GM18520 (cell line): ENCODE measurements around the gene BSN.

ENCODE experiments used
- ATAC-seq: cut with Tn5 transposase; IDR thresholded peaks from one replicate; pipeline ENCODE4 v1.9.1; 2021; ENCODE audit not compliant: unreplicated experiment

The BSN gene

DNA sequence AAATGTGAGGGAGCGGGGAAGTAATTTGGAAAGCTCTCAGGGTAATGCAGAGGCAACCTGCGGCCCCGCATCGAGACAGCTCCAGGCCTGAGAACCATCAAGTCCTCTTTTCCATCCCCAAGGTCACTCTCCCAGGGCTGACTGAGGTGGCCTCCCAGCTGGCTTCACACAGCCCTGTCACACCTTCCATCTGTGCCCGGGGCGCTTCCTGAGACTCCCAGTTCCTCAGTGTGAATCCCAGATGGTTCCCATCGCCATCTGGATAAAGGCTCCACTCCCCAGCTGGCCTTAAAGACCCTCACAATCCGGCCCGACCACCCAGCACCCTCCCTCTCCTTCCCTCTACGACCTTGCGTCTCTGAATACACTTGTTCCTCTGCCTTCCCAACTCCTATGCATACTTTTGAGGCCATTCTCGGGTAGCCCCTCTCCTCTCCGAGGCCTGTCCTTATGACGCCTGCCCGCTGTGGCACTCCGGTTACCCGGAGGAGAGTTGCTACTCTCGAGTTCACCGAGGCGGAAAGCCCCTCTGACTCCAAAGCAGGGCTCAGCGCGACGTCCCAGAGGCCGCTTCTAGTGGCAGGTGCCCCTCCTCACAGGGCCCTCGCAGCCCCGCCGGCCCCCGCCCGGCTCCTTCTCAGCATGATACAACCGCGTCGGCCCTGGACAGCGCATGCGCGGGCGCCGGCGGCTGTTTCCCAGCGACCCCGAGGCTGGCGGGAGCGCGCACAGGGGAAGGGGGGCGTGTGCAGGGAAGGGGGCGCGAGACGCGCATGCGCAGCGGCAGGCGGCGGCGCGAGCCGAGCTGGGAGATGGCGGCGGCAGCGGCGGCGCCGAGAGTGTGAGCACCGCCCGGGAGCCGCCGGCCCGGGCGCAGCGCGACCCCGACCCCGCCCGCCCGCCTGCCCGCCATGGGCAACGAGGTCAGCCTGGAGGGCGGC lies at the start of gene BSN:
BSN (plus strand) TSS at position 786 of the 941 bp plus-strand sequence; CDS start at position 912, 126 bp downstream.
- peak; percentile 71 for ATAC-seq

GRCh38 chr3:49506906-49507305 lies 47.4 kb upstream of the BSN start:
- no peak for ATAC-seq

GRCh38 chr3:49509028-49509561 lies 45.2 kb upstream of the BSN start:
- no peak for ATAC-seq

GRCh38 chr3:49511639-49512038 lies 42.6 kb upstream of the BSN start:
- ATAC-seq, result no peak

GRCh38 chr3:49512781-49513355 lies 41.4 kb upstream of the BSN start:
- no peak for ATAC-seq

DNA sequence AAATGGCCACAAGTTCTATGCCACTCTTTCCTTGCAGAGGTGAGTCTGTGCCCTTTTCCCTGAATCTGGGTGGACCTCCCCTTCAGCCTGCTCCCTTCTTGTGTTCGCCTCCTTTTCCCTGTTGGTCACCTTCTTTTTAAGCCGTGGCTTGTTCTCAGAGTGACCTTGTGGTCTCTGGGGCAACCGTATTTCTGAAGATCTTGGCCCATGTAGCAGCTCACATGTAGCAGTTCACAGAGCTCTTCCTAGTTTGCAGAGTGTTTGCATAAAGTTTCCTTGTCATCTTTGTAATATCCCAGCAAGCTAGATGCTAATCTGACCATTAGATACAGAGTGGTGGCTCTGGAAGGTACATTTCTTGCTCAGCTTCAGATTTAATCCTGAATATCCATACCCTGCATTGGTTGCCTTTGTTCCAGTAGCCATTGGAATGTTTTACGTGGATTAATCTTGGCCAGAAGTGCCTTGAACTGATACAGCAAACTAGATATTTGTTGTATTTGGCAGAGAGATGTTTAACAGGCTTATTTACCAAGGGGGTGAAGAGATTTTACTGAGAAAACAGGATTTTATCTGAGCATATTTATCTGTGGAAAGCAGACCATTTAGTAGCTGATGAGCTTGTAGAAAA lies 40.7 kb upstream of the BSN start:
- ATAC-seq, result no peak

DNA sequence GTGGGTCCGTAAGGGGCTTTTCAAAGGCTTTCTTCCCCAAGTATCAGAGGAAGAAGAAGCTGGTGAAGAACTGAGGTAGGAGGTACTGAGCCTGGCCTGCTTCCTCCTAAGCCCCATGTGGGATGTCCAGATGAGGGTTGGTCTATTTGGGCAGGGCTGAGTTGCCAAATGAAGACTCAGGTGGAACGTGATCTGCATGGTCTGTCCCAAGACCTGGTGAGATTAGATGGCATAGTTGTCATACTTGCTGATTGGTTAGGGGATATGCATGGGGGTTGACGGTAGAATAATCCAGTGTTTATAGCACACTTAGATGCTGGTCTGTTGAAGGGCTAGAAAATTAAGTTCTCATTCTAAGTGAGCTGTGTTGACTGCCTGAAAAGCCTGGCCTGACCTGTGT lies 36.3 kb upstream of the BSN start:
- ATAC-seq, result no peak

GRCh38 chr3:49518441-49518840 lies 35.8 kb upstream of the BSN start:
- ATAC-seq, result no peak

GRCh38 chr3:49519296-49519695 lies 35.0 kb upstream of the BSN start:
- ATAC-seq, result no peak

- ATAC-seq, result no peak
Observed at GRCh38 chr3:49519916-49520385, 34.3 kb upstream of the BSN start.

DNA sequence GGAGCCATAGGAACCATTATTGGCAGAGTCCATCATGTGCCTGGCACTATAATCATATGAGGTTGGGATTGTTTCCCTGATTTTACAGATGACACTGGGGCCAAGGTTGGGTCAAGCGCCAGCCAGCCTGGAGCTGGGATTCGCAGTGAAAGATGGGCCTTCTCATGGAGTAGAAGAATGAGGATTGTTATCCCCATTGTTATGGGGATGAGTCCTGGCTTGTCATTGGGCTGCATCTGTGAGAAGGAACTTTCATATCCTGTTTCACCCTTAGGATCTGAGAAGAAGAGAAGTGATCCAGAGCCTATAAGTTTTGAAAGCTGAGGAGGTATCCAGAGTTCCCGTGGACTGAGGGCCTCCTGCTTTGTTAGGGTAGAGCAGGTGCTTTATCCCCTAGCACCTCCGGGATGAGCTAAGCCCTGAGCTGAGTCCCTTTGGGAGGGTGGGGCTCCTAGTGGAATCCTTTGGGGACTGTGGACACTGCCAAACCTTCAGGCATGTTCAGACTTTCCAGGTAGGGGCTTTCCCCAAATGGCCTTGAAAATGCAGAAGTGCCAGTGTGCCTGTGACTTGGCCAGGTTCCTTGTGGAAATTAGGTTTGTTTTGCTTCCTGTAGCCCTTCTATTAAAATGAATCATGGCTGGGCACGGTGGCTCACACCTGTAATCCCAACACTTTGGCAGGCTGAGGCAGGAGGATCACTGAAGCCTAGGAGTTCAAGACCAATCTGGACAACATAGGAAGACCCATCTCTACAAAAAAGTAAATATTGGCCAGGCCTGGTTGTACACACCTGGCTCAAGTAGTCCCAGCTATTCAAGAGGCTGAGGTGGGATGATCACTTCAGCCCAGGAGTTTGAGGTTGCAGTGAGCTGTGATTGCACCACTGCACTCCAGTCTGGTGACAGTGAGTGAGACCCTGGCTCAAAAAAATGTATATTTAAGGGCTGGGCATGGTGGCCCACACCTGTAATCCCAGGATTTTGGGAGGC lies 30.2 kb upstream of the BSN start:
- ATAC-seq, result no peak

DNA sequence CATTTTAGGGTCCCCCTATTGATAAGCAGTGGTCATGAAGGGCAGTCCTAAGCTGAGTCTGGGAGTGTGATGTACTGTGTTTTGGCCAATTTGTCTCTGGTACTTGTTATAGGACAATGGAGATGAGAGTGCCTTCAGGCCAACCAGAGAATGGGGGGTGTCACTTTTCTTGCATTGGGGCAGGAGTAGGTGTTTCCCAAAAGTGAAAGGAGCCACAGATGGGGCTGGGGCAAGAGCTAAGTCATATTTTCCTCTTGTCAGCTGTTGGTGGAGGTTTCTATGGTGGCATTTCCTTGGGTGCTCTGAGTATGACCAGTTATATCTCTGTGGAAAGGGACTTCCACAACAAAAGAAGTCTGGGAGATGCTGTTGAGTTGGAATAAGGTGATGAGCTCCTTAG lies 24.7 kb upstream of the BSN start:
- no peak for ATAC-seq

- no peak for ATAC-seq
Observed at GRCh38 chr3:49530231-49530630, 24.0 kb upstream of the BSN start.

DNA sequence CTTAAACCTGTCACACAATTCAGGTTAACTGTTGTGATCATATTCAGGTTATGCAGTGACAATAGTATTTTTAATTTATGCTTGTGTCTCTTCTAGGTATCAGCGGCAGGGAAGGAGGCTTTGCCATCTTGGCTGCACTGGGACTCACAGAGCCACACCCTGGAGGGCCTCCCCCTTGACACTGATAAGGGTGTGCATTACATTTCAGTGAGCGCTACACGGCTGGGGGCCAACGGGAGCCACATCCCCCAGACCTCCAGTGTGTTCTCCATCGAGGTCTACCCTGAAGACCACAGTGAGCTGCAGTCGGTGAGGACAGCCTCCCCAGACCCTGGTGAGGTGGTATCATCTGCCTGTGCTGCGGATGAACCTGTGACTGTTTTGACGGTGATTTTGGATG lies 23.6 kb upstream of the BSN start:
- ATAC-seq, result no peak

- ATAC-seq, result no peak
Observed at GRCh38 chr3:49531218-49531617, 23.1 kb upstream of the BSN start.

GRCh38 chr3:49531715-49532114 lies 22.6 kb upstream of the BSN start:
- ATAC-seq, result no peak

- ATAC-seq, result no peak
Observed at GRCh38 chr3:49533031-49533430, 21.2 kb upstream of the BSN start.

DNA sequence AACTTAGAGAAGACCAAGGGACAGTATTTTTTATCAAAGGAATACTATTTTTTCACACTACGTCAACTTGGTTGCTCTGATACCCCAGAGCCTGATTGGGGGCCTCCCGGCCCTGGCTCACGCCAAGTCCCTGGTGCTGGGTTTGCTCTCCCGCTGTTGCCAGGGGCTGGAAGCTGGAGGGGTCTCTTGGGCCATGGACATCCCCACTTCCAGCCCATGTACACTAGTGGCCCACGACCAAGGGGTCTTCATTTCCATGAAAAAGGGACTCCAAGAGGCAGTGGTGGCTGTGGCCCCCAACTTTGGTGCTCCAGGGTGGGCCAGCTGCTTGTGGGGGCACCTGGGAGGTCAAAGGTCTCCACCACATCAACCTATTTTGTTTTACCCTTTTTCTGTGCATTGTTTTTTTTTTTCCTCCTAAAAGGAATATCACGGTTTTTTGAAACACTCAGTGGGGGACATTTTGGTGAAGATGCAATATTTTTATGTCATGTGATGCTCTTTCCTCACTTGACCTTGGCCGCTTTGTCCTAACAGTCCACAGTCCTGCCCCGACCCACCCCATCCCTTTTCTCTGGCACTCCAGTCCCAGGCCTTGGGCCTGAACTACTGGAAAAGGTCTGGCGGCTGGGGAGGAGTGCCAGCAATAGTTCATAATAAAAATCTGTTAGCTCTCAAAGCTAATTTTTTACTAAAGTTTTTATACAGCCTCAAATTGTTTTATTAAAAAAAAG lies 20.3 kb upstream of the BSN start:
- ATAC-seq, result no peak

DNA sequence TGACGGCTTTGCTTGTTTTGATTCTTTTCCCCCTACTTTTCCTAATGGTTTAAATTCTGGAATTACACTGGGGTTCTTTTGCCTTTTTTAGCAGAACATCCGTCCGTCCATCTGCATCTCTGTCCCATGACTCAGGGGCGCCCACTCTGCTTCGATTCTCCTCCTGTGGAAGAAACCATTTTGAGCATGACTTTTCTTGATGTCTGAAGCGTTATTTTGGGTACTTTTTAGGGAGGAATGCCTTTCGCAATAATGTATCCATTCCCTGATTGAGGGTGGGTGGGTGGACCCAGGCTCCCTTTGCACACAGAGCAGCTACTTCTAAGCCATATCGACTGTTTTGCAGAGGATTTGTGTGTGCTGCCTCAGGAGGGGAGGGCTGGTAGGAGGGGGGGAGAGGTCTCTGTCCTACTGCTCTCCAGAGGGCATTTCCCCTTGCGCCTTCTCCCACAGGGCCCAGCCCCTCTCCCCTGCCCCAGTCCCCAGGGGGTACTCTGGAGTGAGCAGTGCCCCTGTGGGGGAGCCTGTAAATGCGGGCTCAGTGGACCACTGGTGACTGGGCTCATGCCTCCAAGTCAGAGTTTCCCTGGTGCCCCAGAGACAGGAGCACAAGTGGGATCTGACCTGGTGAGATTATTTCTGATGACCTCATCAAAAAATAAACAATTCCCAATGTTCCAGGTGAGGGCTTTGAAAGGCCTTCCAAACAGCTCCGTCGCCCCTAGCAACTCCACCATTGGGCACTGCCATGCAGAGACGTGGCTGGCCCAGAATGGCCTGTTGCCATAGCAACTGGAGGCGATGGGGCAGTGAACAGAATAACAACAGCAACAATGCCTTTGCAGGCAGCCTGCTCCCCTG lies 19.5 kb upstream of the BSN start:
- ATAC-seq, result no peak
